Measurements from ENCODE around the gene IL12A.

IL12A gene

GRCh38 chr3:159945930-159946329 lies 42.7 kb upstream of the IL12A start:
- H3F3A ChIP-seq (ENCODE audit: insufficient read depth), result no peaks in the 10 kb centered on the region

GRCh38 chr3:159947220-159947619 lies 41.4 kb upstream of the IL12A start:
- no peak overlapping the region for H3K4me3 ChIP-seq (ENCODE audit: insufficient read depth, low read length, poor library complexity, severe bottlenecking)
- H3K79me2 ChIP-seq (ENCODE audit: insufficient read depth, low read length), result no peaks in the 10 kb centered on the region
- no peaks in the 10 kb centered on the region for H3K36me3 ChIP-seq (ENCODE audit: low read length)
- H3K4me2 ChIP-seq (ENCODE audit: low read depth, low read length, poor library complexity, severe bottlenecking), result no peak overlapping the region
- no peaks in the 10 kb centered on the region for H3K9me2 ChIP-seq (replicated peaks; ENCODE audit: insufficient read depth, low read length)
- H3K27me3 ChIP-seq (ENCODE audit: low read length), result no peaks in the 10 kb centered on the region
- H3K27ac ChIP-seq (ENCODE audit: low read depth, low read length), result no peak overlapping the region
- no peaks in the 10 kb centered on the region for H4K20me1 ChIP-seq (ENCODE audit: low read depth, low read length)
- no peaks in the 10 kb centered on the region for H3F3A ChIP-seq (ENCODE audit: insufficient read depth)
- no peaks in the 10 kb centered on the region for H3K9me3 ChIP-seq (ENCODE audit: insufficient read depth, low read length)
- H3K9ac ChIP-seq (ENCODE audit: low read length), result no peak overlapping the region
- TF ChIP-seq EZH2phosphoT487 (conservative IDR thresholded peaks at IDR 0.05; ENCODE audit: low read length) (no peak), CTCF (IDR thresholded peaks at IDR 0.05; ENCODE audit: insufficient read depth, low read length, poor library complexity, severe bottlenecking) (no peak)
- H2AFZ ChIP-seq (ENCODE audit: low read depth, low read length, severe bottlenecking), result no peak overlapping the region

More at GRCh38 chr3:159945930-159946329, 42.7 kb upstream of the IL12A start:
- Histone ChIP-seq H3K36me3 (ENCODE audit: low read length) (no peaks in the 10 kb centered on the region), H3K79me2 (ENCODE audit: insufficient read depth, low read length) (no peaks in the 10 kb centered on the region), H3K4me3 (ENCODE audit: insufficient read depth, low read length, poor library complexity, severe bottlenecking) (no peak overlapping the region), H3K27ac (ENCODE audit: low read depth, low read length) (no peak overlapping the region), H4K20me1 (ENCODE audit: low read depth, low read length) (no peaks in the 10 kb centered on the region), H3K27me3 (ENCODE audit: low read length) (no peaks in the 10 kb centered on the region), H3K9me2 (replicated peaks; ENCODE audit: insufficient read depth, low read length) (no peaks in the 10 kb centered on the region), H3K9ac (ENCODE audit: low read length) (no peak overlapping the region), H3K9me3 (ENCODE audit: insufficient read depth, low read length) (no peaks in the 10 kb centered on the region), H3K4me2 (ENCODE audit: low read depth, low read length, poor library complexity, severe bottlenecking) (no peak overlapping the region), H2AFZ (ENCODE audit: low read depth, low read length, severe bottlenecking) (no peak overlapping the region)
- no peak for TF ChIP-seq EZH2phosphoT487 (conservative IDR thresholded peaks at IDR 0.05; ENCODE audit: low read length)

- Histone ChIP-seq H3K4me3 (ENCODE audit: insufficient read depth, low read length, poor library complexity, severe bottlenecking) (no peak overlapping the region), H2AFZ (ENCODE audit: low read depth, low read length, severe bottlenecking) (no peak overlapping the region), H3K9me2 (replicated peaks; ENCODE audit: insufficient read depth, low read length) (no peaks in the 10 kb centered on the region), H3F3A (ENCODE audit: insufficient read depth) (no peaks in the 10 kb centered on the region), H4K20me1 (ENCODE audit: low read depth, low read length) (no peaks in the 10 kb centered on the region), H3K9ac (ENCODE audit: low read length) (no peak overlapping the region), H3K4me2 (ENCODE audit: low read depth, low read length, poor library complexity, severe bottlenecking) (no peak overlapping the region), H3K9me3 (ENCODE audit: insufficient read depth, low read length) (no peaks in the 10 kb centered on the region), H3K36me3 (ENCODE audit: low read length) (no peaks in the 10 kb centered on the region), H3K27ac (ENCODE audit: low read depth, low read length) (no peak overlapping the region), H3K27me3 (ENCODE audit: low read length) (no peaks in the 10 kb centered on the region), H3K79me2 (ENCODE audit: insufficient read depth, low read length) (no peaks in the 10 kb centered on the region)
- TF ChIP-seq EZH2phosphoT487 (conservative IDR thresholded peaks at IDR 0.05; ENCODE audit: low read length) (no peak), CTCF (IDR thresholded peaks at IDR 0.05; ENCODE audit: insufficient read depth, low read length, poor library complexity, severe bottlenecking) (no peak)
Observed at GRCh38 chr3:159948429-159949144, 40.0 kb upstream of the IL12A start.

- Histone ChIP-seq H3K9ac (ENCODE audit: low read length) (no peak overlapping the region), H3K9me2 (replicated peaks; ENCODE audit: insufficient read depth, low read length) (no peaks in the 10 kb centered on the region)
Observed at GRCh38 chr3:159950156-159950898, 38.3 kb upstream of the IL12A start.

More at GRCh38 chr3:159950156-159950898, 38.3 kb upstream of the IL12A start:
- Histone ChIP-seq H3K79me2 (ENCODE audit: insufficient read depth, low read length) (no peaks in the 10 kb centered on the region), H4K20me1 (ENCODE audit: low read depth, low read length) (no peaks in the 10 kb centered on the region), H3K27ac (ENCODE audit: low read depth, low read length) (no peak overlapping the region), H3K4me3 (ENCODE audit: insufficient read depth, low read length, poor library complexity, severe bottlenecking) (no peak overlapping the region), H2AFZ (ENCODE audit: low read depth, low read length, severe bottlenecking) (no peak overlapping the region), H3K4me2 (ENCODE audit: low read depth, low read length, poor library complexity, severe bottlenecking) (no peak overlapping the region), H3F3A (ENCODE audit: insufficient read depth) (no peaks in the 10 kb centered on the region), H3K27me3 (ENCODE audit: low read length) (no peaks in the 10 kb centered on the region), H3K36me3 (ENCODE audit: low read length) (no peaks in the 10 kb centered on the region), H3K9me3 (ENCODE audit: insufficient read depth, low read length) (no peaks in the 10 kb centered on the region)
- no peak for TF ChIP-seq CTCF (IDR thresholded peaks at IDR 0.05; ENCODE audit: insufficient read depth, low read length, poor library complexity, severe bottlenecking)
- TF ChIP-seq EZH2phosphoT487 (conservative IDR thresholded peaks at IDR 0.05; ENCODE audit: low read length), result no peak
